HCT116 (cell line): Measurements from ENCODE around the gene MRPL44. TPM values are rescaled to one million over a fixed set of nuclear protein-coding genes. Genes with fewer than 3 reads are reported as not detected.
"Not testable (repeated sequence)": the region's sequence is repeated elsewhere in the genome, so short reads cannot be mapped to it uniquely, and the experiment has no call there.

Experiments used
- ATAC-seq: fragments of 200-7000 bp; cut with Tn5 transposase; 2 replicates; pipeline ENCODE4 v1.9.1; 2020; ENCODE audit warnings: mild to moderate bottlenecking, moderate library complexity
- BruUV-seq: library from RNA; stranded (reverse); fragments of 400-500 nt; replicated peaks from 2 replicates; lab custom pipeline; 2021; lab: Mats Ljungman, UMichigan
- CTCF ChIA-PET: fragments of 300-600 bp; sonication (Branson Sonifier 250); formaldehyde crosslinking; loops from one replicate; lab custom pipeline; 2021; ENCODE audit warnings: antibody characterized with exemption; lab: Charles Lee
- POLR2A ChIA-PET: fragments of 300-600, 350-600 bp; sonication (Branson Sonifier 250); formaldehyde crosslinking; loops from one replicate; lab custom pipeline; 2021; ENCODE audit warnings: antibody characterized with exemption; lab: Charles Lee
- RAD21 ChIA-PET, 2 experiments: fragments of 300-600 bp; sonication (Branson Sonifier 250); formaldehyde crosslinking; loops; one replicate each; lab custom pipeline; 2023; ENCODE audit warnings: low total read pairs in 2 of 2; ENCODE audit not compliant: uncharacterized antibody in 2 of 2, unreplicated experiment in 2 of 2, low non-redundant PET in 1 of 2; lab: Charles Lee
- DNase-seq: peaks from one replicate; pipeline ENCODE4 v3.0.0-alpha.2; 2010; ENCODE audit warnings: low read depth, low spot score
- H2AFZ ChIP-seq: fragments of 200-600 bp; shearing (Covaris generic), sonication (generic); 2 replicates; pipeline ENCODE4 v1.6.1; 2017; ENCODE audit warnings: low read depth, mixed run types, mixed read lengths, antibody characterized with exemption, low read length; ENCODE audit not compliant: poor library complexity, severe bottlenecking
- H3K27ac ChIP-seq: 2 replicates; pipeline ENCODE4 v1.5.1; 2012; ENCODE audit warnings: low read depth, low read length
- H3K27me3 ChIP-seq: fragments of 200-600 bp; sonication (generic); 2 replicates; pipeline ENCODE4 v1.6.1; 2016; ENCODE audit warnings: mixed run types, low read length, mixed read lengths; ENCODE audit not compliant: insufficient read depth
- H3K36me3 ChIP-seq, 2 experiments: fragments of 200-500 bp in 1 of 2; fragments of 200-600 bp in 1 of 2; sonication (Bioruptor generic) in 1 of 2; sonication (generic) in 1 of 2; 2 replicates each; pipeline versions ENCODE4 v1.5.1 to v1.6.1; 2014 to 2016; ENCODE audit warnings: low read length in 2 of 2, inconsistent platforms in 1 of 2, mixed read lengths in 1 of 2, mixed run types in 1 of 2; ENCODE audit not compliant: insufficient read depth in 2 of 2, control insufficient read depth in 1 of 2
- H3K4me1 ChIP-seq, 2 experiments: fragments of 200-600 bp in 1 of 2; sonication (generic) in 1 of 2; 2 replicates each; pipeline versions ENCODE4 v1.5.1 to v1.6.1; 2012 to 2017; ENCODE audit warnings: low read length in 2 of 2, inconsistent platforms in 1 of 2, mild to moderate bottlenecking in 1 of 2, mixed read lengths in 1 of 2, mixed run types in 1 of 2, moderate library complexity in 1 of 2; ENCODE audit not compliant: insufficient read depth in 2 of 2, control insufficient read depth in 1 of 2
- H3K4me2 ChIP-seq: fragments of 200-600 bp; sonication (generic); 2 replicates; pipeline ENCODE4 v1.6.1; 2017; ENCODE audit warnings: mixed run types, low read length, mixed read lengths
- H3K4me3 ChIP-seq, 2 experiments: fragments of 200-600 bp in 1 of 2; sonication (generic) in 1 of 2; replicated peaks in 1 of 2; 2 replicates each; pipeline ENCODE4 v1.5.1; 2011 to 2016; ENCODE audit warnings: low read length in 2 of 2, control low read depth in 1 of 2, low read depth in 1 of 2, mild to moderate bottlenecking in 1 of 2, mixed read lengths in 1 of 2, mixed run types in 1 of 2
- H3K79me2 ChIP-seq: fragments of 200-600 bp; sonication (generic); 2 replicates; pipeline ENCODE4 v1.6.1; 2017; ENCODE audit warnings: mild to moderate bottlenecking, mixed run types, low read length, moderate library complexity, mixed read lengths; ENCODE audit not compliant: insufficient read depth
- H3K9ac ChIP-seq: fragments of 200-600 bp; sonication (generic); 2 replicates; pipeline ENCODE4 v1.6.1; 2016; ENCODE audit warnings: low read length, mixed read lengths
- H3K9me2 ChIP-seq: fragments of 200-600 bp; sonication (generic), shearing (Covaris generic); 2 replicates; pipeline ENCODE4 v1.6.1; 2017; ENCODE audit warnings: mixed run types, mild to moderate bottlenecking, moderate library complexity; ENCODE audit not compliant: insufficient read depth
- H3K9me3 ChIP-seq, 2 experiments: fragments of 200-500 bp in 1 of 2; fragments of 200-600 bp in 1 of 2; sonication (Bioruptor generic) in 1 of 2; sonication (generic) in 1 of 2; 2 replicates each; pipeline ENCODE4 v1.6.1; 2014 to 2017; ENCODE audit warnings: low read length in 2 of 2, mixed read lengths in 2 of 2, inconsistent platforms in 1 of 2, low read depth in 1 of 2, mild to moderate bottlenecking in 1 of 2, mixed run types in 1 of 2, moderate library complexity in 1 of 2; ENCODE audit not compliant: control insufficient read depth in 1 of 2, insufficient read depth in 1 of 2
- H4K20me1 ChIP-seq: fragments of 200-600 bp; sonication (generic), shearing (Covaris generic); 2 replicates; pipeline ENCODE4 v1.6.1; 2017; ENCODE audit warnings: mixed run types, mild to moderate bottlenecking, moderate library complexity; ENCODE audit not compliant: insufficient read depth
- CTCF ChIP-seq, 3 experiments: fragments of 200-600 bp in 1 of 3; sonication (generic) in 1 of 3; IDR thresholded peaks in 2 of 3; conservative IDR thresholded peaks in 1 of 3; 2 replicates each; pipeline ENCODE4 v1.5.1; 2012 to 2017; ENCODE audit warnings: low read depth in 2 of 3, low read length in 2 of 3, antibody characterized with exemption in 1 of 3, borderline replicate concordance in 1 of 3, control low read depth in 1 of 3, mild to moderate bottlenecking in 1 of 3, mixed read lengths in 1 of 3, mixed run types in 1 of 3, moderate library complexity in 1 of 3; ENCODE audit not compliant: insufficient read depth in 1 of 3
- ELF1 ChIP-seq: IDR thresholded peaks from 2 replicates; pipeline ENCODE4 v1.6.1; 2012; ENCODE audit warnings: low read depth, borderline replicate concordance
- JUND ChIP-seq: IDR thresholded peaks from 2 replicates; pipeline ENCODE4 v1.6.1; 2012
- SIN3A ChIP-seq: IDR thresholded peaks from 2 replicates; pipeline ENCODE4 v1.6.1; 2012; ENCODE audit warnings: low read depth
- intact Hi-C: fragments of 100-400 bp; cut with micrococcal nuclease; formaldehyde crosslinking; loops from 2 replicates; pipeline ENCODE4 v1.10.0; 2022
- total RNA-seq: library from RNA; stranded (reverse); gene quantifications from one replicate; pipeline ENCODE4 v1.2.1, GENCODE V29; 2021; ENCODE audit not compliant: unreplicated experiment
- TF ChIP-seq, protein P1 (sequence below): IDR thresholded peaks from 2 replicates; pipeline ENCODE4 v1.6.1; 2012; ENCODE audit warnings: low read depth

MRPL44 gene
- total RNA-seq, 1 experiment from 2014 or later: 45.8 TPM

DNA sequence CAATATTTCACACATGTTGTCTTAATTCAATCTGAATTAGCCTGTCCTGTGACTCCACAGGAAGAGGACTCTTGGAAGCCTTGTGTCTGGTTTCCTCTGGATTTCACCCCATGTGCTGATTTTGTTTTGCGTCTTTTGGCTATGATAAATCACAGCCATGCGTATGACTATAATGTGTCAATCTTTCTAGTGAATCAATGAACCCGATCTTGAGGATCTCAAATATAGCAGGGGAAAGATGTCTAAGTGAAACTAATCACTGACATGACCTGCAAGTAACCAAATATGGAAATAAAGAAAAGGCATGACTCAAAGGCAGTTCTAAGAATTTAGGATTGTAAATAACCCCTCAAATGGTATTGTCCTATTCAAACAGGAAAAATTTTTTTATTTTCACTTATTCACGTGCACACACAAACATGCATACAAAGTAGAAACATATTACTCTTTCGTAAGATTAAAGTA lies 20.4 kb upstream of the MRPL44 start:
- Histone ChIP-seq H3K79me2 (peaks cover 91% of the 10 kb centered on the region), H3K36me3 (no peaks in the 10 kb centered on the region), H3K9me3 (no peaks in the 10 kb centered on the region), H2AFZ (no peak overlapping the region), H3K4me3 (no peak overlapping the region), H3K9me2 (no peaks in the 10 kb centered on the region), H4K20me1 (no peaks in the 10 kb centered on the region; the same call in 1 of the 2 replicates), H3K4me1 (peaks cover 23 to 56% of the 10 kb centered on the region in 2 experiments), H3K9ac (no peak overlapping the region), H3K27me3 (no peaks in the 10 kb centered on the region), H3K4me2 (no peak overlapping the region), H3K27ac (no peak overlapping the region)
- ATAC-seq: no peak
- BruUV-seq: no TSS peak
- DNase-seq: no peak
- POLR2A ChIA-PET: no interaction called here
- TF ChIP-seq SIN3A: no peak
- intact Hi-C loops: no loop called here
- RAD21 ChIA-PET: no interaction called here
- CTCF ChIA-PET: no interaction called here

GRCh38 chr2:223937535-223937934 lies 19.7 kb upstream of the MRPL44 start:
- H3K4me3 ChIP-seq: no peak overlapping the region
- H3K27me3 ChIP-seq: no peaks in the 10 kb centered on the region
- ATAC-seq (no peak), DNase-seq (no peak)
- no peak overlapping the region for H3K9ac ChIP-seq
- H4K20me1 ChIP-seq: no peaks in the 10 kb centered on the region; the same call in 1 of the 2 replicates
- intact Hi-C loops: no loop called here
- H3K9me2 ChIP-seq: no peaks in the 10 kb centered on the region
- H3K36me3 ChIP-seq: no peaks in the 10 kb centered on the region
- no peak overlapping the region for H3K27ac ChIP-seq
- CTCF ChIA-PET: no interaction called here
- POLR2A ChIA-PET: no interaction called here
- TF ChIP-seq JUND (no peak), CTCF (IDR thresholded peaks at IDR 0.05 in 2 of 3, conservative IDR thresholded peaks at IDR 0.05 in 1 of 3; ENCODE audit: borderline replicate concordance in 1 of 3, insufficient read depth in 1 of 3, low read depth in 2 of 3, low read length in 2 of 3) (no peak), ELF1 (no peak)
- TF ChIP-seq, protein P1, sequence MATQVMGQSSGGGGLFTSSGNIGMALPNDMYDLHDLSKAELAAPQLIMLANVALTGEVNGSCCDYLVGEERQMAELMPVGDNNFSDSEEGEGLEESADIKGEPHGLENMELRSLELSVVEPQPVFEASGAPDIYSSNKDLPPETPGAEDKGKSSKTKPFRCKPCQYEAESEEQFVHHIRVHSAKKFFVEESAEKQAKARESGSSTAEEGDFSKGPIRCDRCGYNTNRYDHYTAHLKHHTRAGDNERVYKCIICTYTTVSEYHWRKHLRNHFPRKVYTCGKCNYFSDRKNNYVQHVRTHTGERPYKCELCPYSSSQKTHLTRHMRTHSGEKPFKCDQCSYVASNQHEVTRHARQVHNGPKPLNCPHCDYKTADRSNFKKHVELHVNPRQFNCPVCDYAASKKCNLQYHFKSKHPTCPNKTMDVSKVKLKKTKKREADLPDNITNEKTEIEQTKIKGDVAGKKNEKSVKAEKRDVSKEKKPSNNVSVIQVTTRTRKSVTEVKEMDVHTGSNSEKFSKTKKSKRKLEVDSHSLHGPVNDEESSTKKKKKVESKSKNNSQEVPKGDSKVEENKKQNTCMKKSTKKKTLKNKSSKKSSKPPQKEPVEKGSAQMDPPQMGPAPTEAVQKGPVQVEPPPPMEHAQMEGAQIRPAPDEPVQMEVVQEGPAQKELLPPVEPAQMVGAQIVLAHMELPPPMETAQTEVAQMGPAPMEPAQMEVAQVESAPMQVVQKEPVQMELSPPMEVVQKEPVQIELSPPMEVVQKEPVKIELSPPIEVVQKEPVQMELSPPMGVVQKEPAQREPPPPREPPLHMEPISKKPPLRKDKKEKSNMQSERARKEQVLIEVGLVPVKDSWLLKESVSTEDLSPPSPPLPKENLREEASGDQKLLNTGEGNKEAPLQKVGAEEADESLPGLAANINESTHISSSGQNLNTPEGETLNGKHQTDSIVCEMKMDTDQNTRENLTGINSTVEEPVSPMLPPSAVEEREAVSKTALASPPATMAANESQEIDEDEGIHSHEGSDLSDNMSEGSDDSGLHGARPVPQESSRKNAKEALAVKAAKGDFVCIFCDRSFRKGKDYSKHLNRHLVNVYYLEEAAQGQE: no peak
- peaks cover 89% of the 10 kb centered on the region for H3K79me2 ChIP-seq
- no peaks in the 10 kb centered on the region for H3K9me3 ChIP-seq
- BruUV-seq: no TSS peak
- RAD21 ChIA-PET: no interaction called here
- H3K4me2 ChIP-seq: no peak overlapping the region
- H2AFZ ChIP-seq: no peak overlapping the region
- peaks cover 26 to 58% of the 10 kb centered on the region in 2 experiments for H3K4me1 ChIP-seq

- DNase-seq, H3K9me2 ChIP-seq, RAD21 ChIA-PET, H4K20me1 ChIP-seq, H3K4me3 ChIP-seq, H3K27me3 ChIP-seq, H3K27ac ChIP-seq, H3K9ac ChIP-seq, H3K9me3 ChIP-seq, BruUV-seq, H3K4me2 ChIP-seq, CTCF ChIA-PET, intact Hi-C loops, H2AFZ ChIP-seq, H3K36me3 ChIP-seq, ATAC-seq: not testable (repeated sequence)
- H3K79me2 ChIP-seq: peaks cover 86% of the 10 kb centered on the region
- peaks cover 18 to 53% of the 10 kb centered on the region in 2 experiments for H3K4me1 ChIP-seq
- POLR2A ChIA-PET: interaction anchor here (1.5 kb wide), 1 partner anchor 16 kb away, joined by 3 read pairs; no protein-coding TSS in a partner anchor
These were observed 17.8 kb upstream of the MRPL44 start for GRCh38 chr2:223939438-223939837.
